NCI-H2196 treated with DMSO at 0.1 percent for 48 hours (cell line): Measurements from ENCODE around the gene NDP.
"Not testable (repeated sequence)": the region's sequence is repeated elsewhere in the genome, so short reads cannot be mapped to it uniquely, and the experiment has no call there.

Experiments used
- DNase-seq: peaks from one replicate; lab custom pipeline; 2025; ENCODE audit not compliant: unreplicated experiment; lab: John Stamatoyannopoulos, UW

Gene NDP

DNA sequence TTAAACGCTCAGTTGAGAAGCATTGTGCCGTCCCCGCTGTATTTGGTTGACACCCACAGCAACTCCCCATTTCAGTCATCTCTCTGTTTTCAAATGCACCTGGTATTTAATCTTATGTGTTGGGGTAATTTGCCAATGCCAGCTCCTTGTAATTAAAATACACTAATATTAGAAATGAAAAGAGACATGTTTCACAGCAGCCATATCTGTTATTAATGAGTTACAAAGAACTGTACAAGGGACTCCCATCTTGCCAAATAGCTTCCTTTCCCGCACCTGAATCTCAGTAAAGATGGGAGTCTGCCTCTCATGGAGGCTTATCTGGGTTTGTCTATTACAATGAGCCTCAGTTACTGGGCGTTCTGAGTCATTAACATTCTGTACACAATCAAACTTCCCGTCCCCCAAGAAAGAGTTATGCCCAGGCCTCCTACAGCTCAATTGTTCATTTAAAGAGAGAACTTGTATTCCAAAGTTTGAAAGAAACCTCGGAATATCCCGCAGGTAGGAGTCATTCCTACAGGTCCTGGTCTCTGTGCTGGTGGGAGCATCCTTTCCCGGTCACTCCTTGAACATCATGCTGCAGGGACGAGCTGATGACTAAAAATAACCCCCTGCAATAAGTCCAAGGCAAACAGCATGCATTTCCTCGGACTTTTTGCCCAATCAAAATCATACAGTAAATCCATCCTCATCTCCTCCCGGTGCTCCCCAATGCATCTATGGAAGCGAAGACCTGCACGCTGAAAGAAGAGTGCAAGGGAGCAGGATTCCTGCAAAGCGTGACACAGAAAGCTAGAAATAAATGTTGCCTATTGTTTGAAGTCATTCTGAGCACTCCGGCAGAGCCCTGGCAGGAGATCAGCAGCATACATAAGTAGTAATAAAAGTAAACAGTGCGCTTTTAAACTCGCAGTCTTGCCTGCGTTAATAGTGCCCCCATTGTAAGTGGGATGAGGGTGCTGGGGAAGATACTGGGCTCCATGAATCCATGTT, 926 bp downstream of the NDP start:
- DNase-seq, result no peak

DNA sequence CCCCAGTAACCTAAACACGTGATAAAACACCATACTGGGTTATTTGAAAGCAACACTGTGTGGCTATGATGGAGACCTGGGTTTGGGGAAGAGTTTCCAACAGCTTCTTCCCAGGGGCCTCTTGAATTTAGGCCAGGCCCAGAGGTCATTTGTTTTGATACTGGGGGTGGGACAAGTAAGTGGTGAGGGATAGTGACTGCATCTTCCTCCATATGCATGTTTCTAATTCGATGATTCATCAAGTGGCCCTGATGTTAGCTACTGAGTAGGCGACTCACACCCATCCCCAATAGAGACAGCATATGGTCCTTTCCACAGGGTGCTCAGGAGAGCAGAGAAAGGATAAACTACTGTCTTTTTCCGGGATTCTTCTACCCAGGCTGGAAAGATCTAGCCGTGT, 2.7 kb downstream of the NDP start:
- no peak for DNase-seq

DNA sequence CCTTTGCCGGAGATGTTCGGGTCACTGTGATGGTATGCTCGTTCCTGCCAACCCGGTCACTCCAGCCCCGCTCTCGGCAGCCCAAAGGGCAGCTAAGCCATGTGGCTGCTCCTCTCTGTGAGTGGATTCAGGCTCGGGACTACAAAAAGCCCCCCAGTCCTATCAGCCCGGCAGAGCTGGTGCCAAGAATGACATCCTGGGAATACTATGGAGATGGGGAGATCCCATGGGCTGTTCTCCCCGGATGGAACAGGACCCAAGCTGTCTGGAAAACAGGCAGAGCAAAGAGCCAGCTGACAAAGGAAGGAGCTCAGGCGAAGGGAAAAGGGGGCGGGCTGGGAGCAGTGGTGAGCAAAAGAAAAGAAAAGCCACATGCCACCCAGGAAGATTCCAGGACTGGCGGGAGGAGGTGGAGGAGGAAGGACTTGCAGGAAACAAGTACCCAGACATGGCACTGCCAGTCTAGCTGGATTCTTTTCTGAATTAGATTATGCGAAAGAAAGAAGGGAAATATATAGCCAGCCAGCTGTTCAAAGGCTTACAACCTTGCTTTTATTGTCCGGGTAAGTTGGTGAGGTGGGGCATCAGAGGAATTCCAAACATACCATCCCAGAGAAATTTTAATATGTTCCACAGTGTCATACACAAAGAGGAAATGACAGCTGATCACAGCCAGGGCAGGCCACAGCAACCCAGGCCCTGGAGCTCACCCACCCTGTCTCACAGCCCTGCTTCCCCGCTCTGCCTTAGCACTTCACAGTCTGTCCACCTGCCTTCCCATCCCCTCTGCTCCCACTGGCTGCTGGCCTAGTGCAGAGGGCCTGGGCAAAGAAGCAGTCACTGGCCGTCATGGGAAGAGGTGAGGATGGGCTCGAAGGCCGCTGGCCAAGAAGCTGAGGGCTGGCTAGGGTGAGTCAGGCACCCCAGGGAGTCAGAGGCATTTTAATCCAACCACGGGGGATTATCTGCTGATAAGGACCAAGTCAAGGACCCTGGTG, 3.4 kb downstream of the NDP start:
- DNase-seq, result no peak

DNA sequence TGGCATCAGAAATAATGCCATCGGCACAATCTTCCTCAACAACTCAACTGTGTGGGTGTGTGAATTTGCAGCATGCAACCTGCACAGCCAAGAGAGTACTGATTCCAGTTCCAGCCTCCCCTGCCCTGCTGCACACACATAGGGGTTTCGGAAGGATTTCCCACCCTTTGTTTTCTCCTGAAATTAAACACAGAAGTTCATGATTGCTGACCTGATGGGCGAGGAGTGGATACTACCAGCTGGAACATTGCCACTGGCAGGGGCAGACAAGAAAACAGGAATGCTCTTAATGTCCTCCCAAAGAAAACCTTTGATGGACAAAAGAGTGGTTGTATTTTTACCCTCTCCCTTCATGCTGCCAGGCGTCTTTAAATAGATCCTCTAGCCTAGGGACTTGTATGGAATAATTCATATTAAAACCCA, 4.8 kb downstream of the NDP start:
- no peak for DNase-seq

DNA sequence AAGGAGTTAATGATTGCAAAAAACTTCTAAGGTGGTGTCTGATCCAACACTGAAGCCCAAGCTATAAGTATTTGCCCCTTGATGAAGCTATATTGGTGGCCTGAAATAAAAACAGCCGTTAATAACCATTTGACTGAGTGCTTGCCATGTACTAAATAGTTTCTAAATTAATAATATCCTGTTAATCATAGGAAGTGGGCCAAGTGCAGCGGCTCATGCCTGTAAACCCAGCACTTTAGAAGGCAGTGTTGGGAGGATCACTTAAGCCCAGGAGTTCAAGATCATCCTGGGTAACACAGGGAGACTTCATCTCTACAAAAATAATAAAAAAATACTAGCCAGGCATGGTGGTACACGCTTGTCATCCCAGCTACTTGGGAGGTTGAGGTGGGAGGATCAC, 8.3 kb downstream of the NDP start:
- no peak for DNase-seq

DNA sequence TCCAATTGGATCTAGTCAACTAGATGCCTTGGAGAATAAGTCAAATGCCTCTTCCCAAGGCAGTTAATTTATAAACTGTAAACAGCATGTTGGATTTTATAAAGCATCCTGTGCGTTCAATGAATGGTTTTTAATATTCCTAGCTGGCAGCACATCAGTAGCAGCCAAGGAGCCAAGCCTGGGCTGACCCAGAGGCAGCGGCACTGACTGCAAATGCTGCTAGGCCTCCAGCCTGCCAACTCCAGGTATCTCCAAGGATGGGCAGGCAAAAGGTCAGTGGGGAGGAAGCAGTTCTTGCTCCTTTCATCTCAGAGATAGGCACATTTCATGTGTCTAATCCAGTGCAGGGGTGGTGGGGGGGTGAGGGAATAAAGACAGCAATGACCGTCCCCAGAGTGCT, 9.5 kb downstream of the NDP start:
- no peak for DNase-seq

DNA sequence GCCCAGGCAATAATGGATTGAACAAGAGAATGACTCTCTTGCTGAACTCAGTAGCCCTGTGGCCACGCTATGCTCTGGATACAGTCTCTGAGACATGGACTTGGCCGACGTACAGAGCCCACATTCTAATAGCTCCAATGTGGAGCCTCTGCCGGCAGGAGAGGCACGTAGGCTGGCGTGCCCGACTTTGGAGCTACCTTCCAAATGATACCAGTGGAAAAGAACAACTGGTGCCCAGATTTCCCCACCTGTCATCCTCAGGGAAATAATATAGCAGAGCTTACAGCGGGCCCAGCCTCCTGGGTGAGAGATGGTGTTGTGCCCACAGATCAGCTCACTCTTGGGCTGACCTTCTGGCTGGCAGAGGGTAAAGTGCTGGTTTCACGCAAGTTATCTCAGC, 10.6 kb downstream of the NDP start:
- no peak for DNase-seq

DNA sequence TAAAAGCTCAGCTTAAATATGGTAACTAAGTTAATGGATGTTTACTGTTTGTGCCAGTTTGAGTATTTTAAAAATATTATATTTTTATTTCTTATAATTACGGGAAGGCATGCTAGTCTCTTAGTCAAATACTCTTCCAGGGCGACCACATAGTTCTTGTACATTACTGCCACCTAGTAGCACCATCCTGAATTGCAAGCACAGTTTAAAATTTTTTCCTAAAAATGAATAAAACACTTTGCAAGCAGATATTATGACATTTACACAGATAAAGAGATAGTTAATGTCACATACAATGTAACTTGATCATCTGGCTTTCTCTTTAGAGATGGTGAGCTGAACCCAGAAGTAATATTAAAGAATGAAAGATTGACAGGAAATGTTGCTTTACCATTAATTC, 11.5 kb downstream of the NDP start:
- no peak for DNase-seq

DNA sequence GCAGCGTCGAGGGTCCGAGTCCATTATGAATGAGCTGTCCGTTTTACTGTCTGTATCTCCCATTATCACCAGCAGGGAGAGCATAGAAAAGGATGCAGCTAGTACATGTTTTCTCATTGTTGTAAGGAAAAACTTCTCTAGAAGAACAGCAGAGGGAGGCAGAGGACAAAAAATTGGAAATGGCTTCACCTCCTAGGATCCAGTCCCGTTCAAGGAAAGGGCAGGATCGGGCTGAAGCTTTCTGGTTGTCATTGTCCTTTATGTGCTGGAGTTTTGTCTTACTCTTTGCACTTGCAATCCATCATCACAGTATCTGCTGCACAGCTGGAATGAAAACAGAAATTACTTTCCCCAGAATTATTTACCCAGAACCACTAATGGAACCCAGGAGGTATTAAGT, 14.7 kb downstream of the NDP start:
- peak; percentile 45 for DNase-seq

DNA sequence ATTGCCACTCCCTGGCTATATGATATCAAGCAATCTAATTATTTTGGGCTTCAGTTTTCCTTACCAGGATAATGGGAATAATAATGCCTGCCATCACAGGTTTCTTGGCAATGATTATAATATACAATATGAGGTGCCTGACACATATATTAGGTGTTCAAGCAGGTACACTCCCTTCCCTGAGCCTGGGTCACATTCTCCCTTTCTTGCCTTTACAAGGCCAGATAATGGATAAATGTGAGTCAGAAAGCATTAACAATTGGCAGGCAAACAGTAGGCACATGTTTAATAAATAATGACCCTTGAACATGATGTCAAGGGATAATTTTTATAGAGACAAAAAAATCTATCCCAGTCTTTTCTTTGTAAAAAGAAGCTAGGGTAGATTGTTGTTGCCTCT, 17.2 kb downstream of the NDP start:
- DNase-seq, result no peak

DNA sequence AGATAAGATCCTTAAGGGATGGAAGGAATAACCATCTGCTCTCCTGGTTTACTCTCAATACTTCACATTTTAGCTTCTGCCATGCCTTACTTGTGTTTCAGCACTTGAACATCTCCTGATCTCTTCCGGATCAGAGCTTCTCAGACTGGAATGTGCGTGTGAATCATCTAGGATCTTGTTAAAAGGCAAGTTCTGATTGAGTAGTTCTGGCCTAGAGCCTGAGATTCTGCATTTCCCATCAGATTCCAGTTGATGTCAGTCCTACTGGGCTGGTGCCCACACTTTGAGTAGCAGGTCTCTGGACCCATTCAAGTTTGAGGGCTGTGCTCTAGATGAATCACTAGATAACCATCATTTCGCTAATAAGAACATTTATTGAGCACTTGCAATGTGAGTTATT, 20.0 kb downstream of the NDP start:
- no peak for DNase-seq

DNA sequence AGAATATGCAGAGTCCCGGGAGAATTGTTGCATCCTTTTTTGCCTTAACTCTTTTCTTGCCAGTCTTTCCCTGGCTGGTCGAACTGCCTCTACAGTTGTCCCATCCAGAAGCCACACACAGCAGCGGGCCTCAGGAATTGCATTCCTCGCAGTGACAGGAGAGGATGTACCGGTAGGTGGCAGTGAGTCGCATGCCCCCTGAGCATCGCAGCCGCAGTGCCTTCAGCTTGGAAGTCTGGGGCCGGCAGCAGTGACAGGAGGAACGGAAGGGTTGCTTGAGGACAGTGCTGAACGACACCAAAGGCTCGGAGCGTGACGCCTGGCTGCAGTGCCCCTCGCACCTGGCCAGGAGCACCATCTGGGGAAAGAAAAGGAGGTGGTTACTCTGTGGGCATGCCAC, 23.5 kb downstream of the NDP start:
- DNase-seq, result no peak

DNA sequence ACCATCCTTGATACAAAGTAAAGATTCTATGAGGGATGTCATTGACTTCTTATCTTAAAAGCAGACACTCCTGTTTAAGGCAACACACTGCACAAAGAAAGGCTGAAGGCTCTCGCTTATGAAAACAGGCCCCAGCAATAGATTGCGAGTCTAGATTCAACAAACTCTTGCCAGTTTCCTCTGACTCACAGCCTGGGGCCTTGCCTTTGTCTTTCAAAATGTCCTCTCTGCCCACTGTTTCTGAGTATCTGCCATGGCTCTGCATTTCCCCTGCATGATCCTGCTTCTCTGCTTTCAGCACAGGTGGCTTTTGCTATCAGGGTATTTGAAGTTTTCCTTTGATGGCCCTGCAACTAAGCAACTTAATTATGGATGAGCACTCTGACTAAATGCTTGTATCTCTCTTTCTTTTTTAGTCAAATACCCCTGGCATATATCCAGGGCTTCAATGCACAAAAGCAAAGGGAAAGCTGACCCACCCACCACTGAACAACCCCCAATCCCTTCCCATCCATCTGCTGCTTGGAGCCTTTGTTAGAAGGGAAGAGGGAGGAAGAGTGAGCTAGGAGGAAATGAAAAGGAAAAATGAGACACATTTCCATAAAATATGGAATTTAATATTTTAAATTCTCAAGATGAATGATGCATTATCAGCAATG, 32.2 kb downstream of the NDP start:
- no peak for DNase-seq

DNA sequence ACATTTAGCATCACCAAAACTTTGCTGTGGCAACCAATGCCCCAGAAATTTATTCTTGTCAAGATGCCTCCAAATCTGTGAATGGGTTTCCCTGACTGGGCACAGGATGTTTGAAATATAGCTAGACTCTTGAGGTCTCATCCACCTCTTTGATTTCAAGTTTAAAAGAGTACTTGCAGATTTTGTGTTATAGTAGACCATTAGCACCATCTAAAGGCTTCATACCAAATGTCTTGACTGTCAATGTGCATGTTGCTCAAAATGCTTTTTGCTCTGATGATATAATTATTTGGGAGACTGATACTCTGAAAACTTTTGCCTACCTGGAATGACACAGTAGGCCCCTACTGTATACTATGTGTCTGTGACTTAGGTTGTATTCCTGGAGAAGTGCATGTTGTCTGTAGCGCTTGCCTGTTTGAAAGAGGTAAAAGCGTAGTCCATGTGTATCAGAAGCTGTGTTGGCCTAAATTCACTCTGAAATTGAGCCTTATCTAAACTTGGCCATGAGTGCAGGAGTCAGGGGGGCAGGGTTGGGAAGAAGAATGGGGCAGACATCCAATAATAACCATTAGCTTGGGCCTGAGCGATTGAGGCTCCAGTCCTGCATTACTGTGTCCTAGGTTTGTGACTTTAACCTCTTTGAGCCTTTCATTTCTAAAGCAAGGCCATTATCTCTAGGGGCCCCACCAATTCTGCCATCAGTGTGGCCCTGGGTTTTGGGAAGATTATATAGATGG, 33.8 kb downstream of the NDP start:
- DNase-seq, result no peak

DNA sequence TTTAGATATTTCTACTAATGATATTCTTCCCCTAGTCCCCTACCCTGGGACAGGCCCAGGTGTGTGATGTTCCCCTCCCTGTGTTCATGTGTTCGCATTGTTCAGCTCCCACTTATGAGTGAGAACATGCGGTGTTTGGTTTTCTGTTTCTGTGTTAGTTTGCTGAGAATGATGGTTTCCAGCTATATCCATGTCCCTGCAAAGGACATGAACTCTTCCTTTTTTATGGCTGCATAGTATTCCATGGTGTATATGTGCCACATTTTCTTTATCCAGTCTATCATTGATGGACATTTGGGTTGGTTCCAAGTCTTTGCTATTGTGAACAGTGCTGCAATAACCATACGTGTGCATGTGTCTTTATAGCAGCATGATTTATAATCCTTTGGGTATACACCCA, 51.2 kb downstream of the NDP start:
- DNase-seq, result not testable (repeated sequence)

DNA sequence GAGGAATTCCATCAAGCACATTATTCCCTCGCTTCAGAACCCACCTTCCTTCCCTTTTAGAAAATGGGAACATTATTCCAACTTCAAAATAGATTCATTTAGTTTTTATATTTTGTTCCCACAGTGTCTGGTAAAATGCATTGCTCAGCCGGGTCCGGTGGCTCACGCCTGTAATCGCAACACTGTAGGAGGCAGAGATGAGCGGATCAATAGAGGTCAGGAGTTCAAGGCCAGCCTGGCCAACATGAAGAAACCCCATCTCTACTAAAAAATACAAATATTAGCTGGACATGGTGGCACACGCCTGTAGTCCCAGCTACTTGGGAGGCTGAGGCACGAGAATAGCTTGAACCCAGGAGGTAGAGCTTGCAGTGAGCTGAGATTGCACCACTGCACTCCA, 62.4 kb downstream of the NDP start:
- DNase-seq, result not testable (repeated sequence)

DNA sequence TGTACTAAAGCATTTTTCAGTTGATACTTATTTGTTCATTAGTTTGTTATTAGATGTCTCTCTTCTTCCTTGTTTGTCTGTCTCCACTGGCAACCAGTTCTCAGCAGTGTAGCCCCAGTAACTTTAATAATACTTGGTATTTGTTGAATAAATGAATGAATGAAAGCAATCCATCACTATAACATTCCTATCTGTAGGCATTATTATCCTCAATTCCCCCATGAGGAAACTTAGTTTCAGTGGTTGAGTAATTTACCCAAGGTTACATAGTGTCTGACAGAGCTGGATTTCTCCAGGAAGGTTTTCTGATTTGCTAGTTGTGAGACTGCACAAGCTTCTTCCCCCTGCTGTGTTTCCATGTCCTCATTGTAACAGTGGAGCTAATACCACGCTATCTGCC, 63.2 kb downstream of the NDP start:
- DNase-seq, result no peak

DNA sequence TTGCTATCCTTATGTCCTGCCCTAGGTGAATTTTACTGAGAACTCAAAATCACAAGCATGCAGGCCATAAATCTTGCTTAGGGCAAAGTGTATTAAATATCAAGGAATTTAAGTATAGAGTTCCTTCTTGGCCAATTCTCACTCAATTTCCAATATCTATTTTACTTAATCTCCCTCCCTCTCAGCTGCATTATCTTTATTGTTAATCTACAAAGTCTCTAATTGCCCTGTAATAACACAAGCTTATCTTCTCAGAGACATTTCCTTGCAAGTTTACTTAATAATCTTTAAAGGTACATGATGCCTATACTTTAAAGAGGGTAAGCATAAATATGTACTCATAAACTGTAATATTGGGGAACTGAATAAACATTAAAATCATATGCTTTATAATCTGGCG, 64.0 kb downstream of the NDP start:
- DNase-seq, result no peak

DNA sequence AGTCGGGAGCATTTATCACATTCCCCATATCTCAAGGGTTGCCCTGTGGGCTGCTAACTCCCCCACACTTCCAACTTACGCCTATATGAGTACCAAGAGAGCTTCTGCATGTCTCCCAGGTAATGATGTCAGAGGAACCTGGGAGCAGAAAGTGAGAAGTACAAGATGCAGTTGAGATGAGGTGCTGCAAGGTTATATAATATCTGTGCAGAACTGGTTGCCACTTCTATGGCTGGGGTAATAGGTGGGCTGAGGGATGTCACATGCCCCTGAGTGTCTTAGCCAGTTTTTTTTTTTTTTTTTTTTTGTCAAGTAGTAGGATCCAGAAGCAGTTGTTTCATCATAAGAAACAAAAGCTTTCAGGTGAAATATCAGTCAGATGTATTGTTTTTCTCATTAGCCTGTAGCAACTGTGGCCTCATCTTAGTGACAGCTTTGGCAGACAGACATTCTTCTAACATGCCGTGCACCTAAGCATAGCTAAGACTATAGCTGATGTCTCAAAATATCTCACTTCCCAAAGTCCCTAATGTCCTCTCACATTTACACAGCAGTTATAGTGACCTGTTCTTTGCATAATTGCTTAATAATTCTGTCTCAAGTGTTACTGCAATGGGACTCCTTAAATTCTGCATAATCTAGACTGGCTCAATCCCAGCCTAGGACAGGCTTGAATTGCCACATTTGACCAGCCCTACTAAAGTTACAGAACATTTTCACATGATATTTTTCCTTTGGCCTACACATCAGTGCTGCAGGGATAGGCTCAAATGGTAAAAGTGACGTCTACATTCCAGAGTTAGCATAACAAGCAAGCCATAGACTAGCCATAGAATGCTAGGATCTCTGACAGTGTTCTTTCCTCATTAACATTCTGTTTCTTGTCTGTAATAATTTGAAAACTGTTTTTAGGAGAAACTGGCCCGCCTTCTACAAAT, 73.0 kb downstream of the NDP start:
- DNase-seq, result no peak
